Forelimb muscle (tissue), 1 donor: Measurements from ENCODE around the gene OLFM1. TPM values are rescaled to one million over a fixed set of nuclear protein-coding genes. Genes with fewer than 3 reads are reported as not detected.
"Not testable (repeated sequence)": the region's sequence is repeated elsewhere in the genome, so short reads cannot be mapped to it uniquely, and the experiment has no call there.

Source experiments
- DNase-seq: peaks from one replicate; pipeline ENCODE4 v3.0.0-alpha.2; 2013; ENCODE audit warnings: low read depth
- polyA plus RNA-seq: library from polyadenylated mRNA; unstranded; fragments of 120-200 nt; gene quantifications from one replicate; pipeline ENCODE4 v1.2.1, GENCODE V29; 2013; ENCODE audit not compliant: insufficient read length

The OLFM1 gene
- polyA plus RNA-seq, 1 donor: 2.7 TPM

DNA sequence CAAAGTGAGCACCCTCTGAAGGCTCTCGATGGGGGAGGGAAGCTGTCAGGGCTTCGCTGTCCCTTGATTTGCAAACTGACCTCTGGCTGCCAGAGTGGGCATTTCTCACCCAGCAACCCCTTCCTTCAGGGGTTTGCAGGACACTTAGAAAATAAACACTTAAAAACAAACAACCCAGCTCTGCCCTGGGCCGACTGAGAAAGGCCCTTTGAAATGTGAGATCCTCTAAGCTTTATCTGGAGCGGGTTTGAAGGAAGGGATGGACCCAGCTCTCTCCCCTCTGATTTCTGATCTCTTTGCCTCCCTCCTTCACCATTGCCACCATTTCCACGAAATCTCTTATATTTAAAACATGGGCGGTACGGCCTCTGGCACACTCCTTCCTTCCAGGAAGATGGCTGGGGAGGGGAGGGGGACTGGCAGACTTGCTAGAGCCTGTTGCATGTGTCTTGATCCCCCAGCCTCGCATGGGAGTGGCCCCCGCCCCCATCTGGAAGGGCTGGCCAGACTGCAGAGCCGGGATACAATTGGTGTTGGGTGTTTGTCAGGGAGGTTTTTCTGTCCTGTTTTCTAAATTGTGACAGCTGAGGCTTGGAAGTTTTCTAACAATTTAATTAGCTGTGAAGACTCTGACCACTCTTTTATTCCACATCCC is 20.2 kb downstream of the OLFM1 start:
- DNase-seq: no peak

DNA sequence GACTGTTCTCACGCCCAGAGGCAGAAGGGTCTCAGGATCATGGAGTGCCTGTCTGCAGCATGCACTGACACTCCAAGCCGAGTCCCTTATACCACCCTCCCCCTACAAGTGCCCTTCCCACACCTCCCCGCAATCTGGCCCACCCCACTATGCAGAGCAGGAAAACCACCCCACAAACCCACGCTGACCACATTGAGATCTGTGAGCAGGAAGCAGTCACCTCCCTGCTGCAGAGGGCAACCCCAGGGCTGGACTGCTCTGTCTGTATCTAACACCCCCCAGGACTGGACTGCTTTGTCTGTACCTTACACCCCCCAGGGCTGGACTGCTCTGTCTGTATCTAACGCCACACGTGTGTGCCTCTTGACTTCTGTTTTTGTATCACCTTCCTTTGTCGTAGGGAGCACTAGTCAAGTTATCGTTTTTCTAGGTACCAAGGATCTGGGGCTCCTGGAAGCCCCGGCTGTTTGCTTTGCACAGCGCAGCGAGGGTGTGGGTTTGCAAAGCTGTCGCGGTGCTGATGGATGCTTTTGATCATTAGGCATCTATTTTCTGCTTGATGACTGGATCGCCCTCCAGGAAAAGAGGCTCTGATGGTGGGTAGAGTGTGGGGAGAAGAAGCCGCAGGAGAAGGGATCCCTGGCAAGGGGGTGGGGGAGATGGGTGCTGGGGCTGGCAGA is 21.5 kb downstream of the OLFM1 start:
- no peak for DNase-seq

- DNase-seq: no peak
Measured at GRCh38 chr9:135109650-135110049, 22.2 kb downstream of the OLFM1 start.

GRCh38 chr9:135110416-135110815 is 22.9 kb downstream of the OLFM1 start:
- no peak for DNase-seq

- DNase-seq: not testable (repeated sequence)
Measured at GRCh38 chr9:135111600-135111999, 24.1 kb downstream of the OLFM1 start.

DNA sequence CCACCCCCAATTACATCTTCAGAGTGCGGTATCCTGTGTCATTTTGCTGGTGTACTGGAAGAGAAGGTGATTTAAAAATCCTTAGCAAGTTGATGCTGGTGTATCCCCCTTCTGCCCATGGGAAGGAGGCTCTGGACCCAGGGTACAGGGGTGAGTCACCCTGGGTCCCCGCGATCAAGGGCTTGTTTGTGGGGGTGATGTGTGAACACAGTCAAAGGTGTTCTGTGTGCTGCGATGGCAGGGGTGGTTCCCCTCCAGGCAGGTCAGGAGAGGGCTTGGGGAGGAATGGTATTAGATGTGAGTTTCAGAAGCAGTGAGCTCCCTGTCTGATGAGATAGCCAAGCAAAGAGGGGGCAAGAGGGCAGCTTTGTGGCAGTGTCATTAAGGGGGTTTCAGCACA is 28.9 kb downstream of the OLFM1 start:
- DNase-seq: no peak

DNA sequence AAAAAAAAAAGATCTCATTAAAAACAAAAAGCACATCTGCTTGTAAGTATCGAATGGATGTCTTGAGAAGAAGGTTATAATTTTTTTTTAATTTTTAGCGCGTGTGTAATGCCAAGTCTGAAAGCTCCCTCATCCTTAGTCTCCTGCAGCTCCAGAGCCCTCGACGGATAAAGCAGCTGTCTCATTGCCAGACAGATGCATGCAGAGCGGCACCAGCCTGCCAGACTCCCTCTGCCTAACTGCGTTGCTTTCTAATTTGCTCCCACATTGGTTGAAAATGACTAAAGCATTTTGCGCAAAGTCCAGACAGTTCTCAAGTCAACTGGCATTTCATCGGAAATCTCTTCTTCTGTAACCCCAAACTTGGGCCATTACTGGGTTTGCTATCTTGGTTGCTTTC is 29.4 kb downstream of the OLFM1 start:
- DNase-seq: no peak

DNA sequence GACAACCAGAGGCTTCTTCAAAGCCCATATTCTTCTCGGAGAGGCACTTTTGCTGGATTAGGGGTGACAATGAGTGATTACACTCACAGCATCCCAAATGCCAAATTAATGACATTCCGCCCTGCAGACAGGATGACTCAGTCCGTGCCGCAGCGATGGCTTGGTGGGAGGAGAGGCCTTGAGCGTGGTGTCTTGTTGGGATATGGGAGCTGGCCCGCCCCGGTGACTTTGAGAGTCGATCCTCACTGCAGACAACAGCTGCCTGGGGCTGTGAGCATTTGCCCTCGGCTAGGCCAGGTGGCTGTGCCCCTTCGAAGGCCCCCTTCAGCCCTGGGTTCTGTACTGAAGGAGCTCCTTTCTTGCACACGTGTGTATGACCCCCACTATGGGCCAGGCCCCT is 29.8 kb downstream of the OLFM1 start:
- no peak for DNase-seq

DNA sequence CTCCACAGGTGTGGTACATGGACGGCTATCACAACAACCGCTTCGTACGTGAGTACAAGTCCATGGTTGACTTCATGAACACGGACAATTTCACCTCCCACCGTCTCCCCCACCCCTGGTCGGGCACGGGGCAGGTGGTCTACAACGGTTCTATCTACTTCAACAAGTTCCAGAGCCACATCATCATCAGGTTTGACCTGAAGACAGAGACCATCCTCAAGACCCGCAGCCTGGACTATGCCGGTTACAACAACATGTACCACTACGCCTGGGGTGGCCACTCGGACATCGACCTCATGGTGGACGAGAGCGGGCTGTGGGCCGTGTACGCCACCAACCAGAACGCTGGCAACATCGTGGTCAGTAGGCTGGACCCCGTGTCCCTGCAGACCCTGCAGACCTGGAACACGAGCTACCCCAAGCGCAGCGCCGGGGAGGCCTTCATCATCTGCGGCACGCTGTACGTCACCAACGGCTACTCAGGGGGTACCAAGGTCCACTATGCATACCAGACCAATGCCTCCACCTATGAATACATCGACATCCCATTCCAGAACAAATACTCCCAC is 32.1 kb downstream of the OLFM1 start:
- no peak for DNase-seq

DNA sequence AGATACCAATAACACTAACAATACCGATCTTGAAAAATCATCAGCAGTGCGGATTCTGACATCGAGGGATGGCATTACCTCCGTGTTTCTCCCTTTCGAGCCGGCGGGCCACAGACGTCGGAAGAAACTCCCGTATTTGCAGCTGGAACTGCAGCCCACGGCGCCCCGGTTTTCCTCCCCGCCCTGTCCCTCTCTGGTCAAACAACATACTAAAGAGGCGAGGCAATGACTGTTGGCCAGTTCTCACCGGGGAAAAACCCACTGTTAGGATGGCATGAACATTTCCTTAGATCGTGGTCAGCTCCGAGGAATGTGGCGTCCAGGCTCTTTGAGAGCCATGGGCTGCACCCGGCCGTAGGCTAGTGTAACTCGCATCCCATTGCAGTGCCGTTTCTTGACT is 32.8 kb downstream of the OLFM1 start:
- no peak for DNase-seq

DNA sequence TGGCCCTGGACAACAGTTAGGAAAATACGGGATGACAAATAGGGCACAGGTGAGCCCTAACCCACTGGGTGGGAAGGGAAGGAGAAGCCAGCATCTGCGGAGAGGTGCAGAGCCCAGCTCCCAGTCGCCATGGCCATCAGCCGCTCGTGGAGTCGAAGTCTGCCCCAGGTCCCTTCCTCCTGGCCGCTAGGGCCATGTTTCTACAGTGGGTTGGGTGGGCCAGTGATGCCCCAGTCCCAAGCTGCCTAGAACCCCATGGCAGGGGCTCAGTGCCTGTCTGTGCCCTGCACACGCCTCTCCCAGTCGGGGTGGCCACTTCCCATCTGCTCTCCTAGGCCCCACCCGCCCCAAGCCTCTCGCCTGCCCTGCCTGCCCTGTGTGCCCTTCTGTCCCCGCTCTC is 34.8 kb downstream of the OLFM1 start:
- no peak for DNase-seq

- no peak for DNase-seq
Measured at GRCh38 chr9:135123126-135123772, 35.8 kb downstream of the OLFM1 start.

GRCh38 chr9:135123773-135124134 is 36.3 kb downstream of the OLFM1 start:
- DNase-seq: no peak

GRCh38 chr9:135126451-135127187 is 39.2 kb downstream of the OLFM1 start:
- DNase-seq: no peak

- peak; percentile 39 for DNase-seq
Measured at GRCh38 chr9:135127718-135128670, 40.5 kb downstream of the OLFM1 start.

GRCh38 chr9:135129137-135129695 is 41.7 kb downstream of the OLFM1 start:
- no peak for DNase-seq

GRCh38 chr9:135130207-135130976 is 42.9 kb downstream of the OLFM1 start:
- no peak for DNase-seq

DNA sequence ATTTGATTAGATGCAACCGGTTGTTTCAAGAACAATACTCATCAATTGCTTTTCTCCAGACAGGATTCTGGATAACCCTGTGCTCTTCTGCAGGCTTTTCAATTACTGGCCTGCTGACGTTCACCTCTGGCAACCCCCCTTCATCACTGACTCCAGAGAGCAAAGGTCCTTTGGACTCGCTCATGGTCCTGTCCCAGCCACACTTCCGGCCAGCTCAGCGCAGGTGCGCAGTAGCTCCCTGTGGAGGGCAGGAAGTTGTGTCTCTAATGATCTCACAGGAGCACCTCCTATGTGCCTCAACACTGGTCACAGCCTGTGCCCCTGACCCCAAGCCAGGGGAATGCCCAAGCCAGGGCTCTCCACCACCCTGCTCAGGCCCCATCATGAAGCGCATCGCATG is 44.0 kb downstream of the OLFM1 start:
- DNase-seq: no peak

GRCh38 chr9:135132008-135132407 is 44.5 kb downstream of the OLFM1 start:
- no peak for DNase-seq
